NCI-H2107 treated with DMSO at 0.1 percent for 48 hours (cell line): ENCODE data around the gene G6PC3.

Experiments
- DNase-seq: peaks from one replicate; lab custom pipeline; 2025; ENCODE audit not compliant: unreplicated experiment; lab: John Stamatoyannopoulos, UW

G6PC3 gene

DNA sequence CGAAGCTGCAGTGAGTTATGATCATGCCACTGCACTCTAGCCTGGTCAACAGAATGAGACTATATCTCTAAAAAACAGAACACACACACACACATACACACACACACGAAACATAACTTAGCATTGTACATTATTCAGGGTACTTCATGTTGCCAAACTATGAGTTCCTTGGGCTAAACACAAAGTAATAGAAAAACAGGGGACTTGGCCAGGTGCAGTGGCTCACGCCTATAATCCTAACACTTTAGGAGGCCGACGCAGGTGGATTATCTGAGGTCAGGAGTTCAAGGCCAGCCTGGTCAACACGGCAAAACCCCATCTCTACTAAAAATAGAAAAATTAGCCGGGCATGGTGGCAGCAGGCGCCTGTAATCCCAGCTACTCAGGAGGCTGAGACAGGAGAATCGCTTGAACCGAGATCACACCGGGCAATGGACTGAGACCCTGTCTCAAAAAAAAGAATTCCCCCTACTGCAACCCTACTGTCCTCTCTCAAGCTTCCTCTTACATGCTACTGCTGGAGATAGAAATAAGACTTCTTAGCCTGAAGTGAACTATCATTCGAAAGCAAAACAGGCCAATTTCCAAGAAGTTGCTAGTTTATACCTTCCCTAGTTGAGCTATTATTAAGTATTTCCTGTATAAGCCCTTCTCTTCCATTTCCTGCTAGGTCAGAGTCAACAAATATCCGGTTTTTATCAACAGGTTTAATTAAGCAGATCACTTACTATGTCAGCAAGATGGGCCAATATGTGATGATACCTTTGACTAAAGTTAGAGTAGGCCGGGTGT, 11.2 kb upstream of the G6PC3 start:
- no peak for DNase-seq

DNA sequence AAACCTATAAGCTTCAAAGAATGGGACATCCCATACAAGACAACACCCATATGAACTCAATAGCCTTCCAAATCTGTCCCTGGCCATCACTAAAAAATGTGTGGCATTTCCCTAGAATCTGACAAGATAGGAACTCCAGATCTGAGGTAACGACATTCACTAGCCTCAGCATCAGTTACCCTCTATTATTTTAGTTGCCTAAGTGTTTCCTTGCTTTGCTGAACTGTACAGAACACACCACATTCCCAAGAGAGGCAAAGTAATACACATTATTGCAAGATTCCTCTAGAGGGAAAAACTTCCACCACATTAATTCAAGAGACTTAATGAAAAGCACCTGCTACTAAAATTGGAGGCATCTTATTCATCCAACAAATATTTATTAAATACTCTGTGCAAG, 9.1 kb upstream of the G6PC3 start:
- DNase-seq = no peak

DNA sequence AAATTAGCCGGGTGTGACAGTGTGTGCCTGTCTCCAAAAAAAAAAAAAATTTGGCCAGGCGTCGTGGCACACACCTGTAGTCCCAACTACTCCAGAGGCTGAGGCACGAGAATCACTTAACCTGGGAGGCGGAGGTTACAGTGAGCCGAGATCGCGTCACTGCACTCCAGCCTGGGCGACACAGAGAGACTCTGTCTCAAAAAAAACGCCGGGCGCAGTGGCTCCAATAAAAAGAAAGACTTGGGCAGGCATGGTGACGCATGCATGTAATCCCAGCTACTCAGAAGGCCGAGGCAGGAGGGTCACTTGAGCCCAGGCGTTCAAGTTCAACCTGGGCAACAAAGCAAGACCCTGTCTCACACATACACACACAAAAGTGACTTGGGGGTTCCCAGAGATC, 7.7 kb upstream of the G6PC3 start:
- no peak for DNase-seq

DNA sequence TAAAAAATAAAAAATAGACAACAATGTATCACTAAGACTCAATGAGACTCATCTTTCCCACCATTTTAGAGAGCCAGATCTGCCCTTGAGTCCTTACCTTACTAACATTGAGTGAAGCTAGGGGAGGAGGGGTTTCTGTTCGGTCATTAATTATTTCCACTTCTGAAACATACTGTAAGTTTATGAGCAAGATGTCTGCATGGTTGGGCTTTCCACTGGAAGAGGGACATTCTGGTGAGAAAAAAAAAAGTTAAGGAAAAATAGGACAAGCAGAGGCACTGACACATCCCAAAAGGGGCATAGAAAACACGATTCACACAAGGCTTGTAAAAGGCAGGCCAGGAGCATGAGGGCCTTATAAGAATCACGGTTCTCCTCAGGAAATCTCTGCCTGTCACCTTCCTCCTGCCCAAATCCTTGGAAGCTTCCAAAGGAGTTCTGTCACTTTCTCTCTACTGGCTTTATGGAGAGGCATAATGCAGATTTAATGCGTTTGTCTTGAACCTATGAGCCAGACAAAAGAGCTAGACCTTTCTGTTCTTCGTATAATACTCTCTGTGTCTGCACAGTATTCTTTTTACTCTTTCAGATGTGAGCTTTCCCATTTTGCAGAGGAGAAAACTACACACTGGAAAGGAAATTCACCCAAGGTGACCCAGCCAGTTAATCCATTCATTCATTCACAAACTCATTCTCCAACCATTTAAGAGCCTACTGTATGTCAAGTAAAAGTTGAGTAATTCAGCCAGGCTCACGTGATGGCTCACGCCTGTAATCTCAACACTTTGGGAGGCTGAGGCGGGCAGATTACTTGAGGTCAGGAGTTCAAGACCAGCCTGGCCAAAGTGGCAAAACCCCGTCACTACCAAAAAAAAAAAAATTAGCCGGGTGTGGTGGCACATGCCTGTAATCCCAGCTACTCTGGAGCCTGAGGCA, 6.6 kb upstream of the G6PC3 start:
- DNase-seq = no peak

DNA sequence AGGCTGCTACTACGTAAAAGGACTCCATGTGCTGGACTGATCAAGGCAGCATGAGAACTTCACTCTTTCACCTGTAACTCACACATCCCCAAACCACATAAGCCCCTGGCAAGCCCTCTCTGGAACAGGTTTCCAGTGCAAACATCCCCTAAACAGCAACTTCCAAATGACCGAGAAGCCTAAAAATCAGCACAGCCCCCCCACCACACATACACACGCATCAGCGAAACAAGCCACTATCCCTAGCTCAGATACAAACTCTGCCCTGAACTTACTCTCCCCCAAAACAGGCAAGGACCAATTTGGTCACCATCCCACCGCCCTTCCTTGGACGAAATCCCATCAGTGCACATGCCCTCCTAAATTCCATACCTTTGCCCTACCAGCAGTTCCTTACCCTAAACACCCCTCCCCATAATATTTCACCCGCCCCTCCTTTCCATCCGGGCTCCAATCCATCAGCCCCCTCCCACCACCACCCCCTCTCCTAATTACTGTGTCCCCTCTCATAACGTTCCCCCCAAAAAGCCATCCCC, 4.8 kb upstream of the G6PC3 start:
- no peak for DNase-seq

DNA sequence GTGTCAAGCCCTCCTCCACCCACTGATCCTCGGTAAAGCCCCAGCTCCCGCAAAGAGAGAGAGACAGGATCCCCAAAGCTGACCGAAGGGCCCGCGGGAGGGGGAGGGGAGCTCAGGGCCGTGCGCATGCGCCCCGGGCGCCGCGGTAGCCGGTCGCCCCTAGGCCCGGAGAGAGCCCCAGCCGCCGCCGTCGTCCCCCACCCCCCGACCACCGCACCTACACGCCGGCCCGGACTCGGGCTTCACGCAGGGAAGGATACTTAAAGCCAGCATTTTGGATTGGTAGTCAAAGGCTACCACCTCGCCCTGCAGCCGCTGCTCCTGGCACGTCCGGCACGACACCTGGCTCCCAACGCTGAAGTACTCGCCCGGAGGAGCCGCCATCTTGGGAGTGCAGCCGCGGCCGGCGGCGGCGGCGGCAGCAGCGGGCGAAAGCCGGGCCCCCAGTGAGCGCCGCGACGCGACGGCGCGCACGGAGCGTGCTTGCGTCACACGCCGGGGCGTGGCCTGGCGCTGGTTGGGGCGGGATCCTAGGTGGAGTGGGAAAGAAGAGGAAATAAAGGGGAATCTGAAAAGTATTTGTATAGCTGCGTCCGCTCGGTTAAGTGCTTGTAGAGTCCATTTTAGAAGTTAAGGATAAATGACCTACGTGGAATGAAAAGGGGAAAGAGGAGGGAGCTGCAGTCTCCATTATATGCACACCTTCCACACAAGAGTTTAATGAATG, 4.2 kb upstream of the G6PC3 start, which contains the start of gene LSM12:
Gene LSM12, minus strand, starts transcription at position 468 of the 727 bp plus-strand sequence. Its CDS starts 84 bp downstream, at position 384.
- peak; percentile 80 for DNase-seq

DNA sequence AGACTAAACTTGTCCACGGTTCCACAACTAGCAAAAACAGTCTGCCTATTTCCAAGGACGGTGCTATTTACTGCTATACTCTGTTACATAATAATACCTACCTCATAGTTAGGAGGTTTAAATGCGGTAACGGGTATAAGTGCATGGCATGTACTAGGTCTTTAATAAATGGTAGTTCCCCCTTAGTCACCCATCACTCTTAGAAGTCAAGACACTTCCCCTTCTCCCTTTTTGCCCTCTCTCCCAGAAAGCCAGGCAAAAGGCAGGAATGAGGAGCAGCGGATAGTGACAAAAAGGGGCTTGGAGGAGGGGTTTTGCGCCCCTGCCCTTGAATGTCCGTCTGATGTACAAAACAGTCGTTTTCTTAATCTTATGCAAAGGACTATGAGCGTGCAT, 3.0 kb upstream of the G6PC3 start:
- no peak for DNase-seq

DNA sequence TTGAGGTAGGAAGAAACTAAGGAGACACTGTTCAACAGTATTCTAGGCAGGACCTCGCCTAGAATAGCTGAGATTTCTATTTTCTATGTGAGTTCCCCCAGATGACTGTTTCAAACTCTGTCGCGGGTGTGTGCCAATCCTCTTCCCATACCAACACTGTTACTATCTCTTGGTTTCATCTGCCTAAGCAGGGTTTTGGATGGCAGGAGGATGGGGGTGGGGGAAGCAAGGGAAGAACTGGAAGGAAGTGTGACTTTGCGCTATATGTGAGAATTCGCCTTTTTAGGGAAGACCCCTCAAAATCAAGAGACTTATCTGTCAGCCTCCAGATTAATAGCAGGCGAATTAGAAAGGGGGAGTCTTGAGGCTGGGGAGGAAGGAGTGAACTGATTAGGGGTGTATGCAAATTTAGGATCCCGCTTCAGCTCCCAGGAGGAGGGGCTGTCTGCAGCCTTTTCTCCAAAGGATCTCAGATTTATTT, 521 bp upstream of the G6PC3 start:
- no peak for DNase-seq

DNA sequence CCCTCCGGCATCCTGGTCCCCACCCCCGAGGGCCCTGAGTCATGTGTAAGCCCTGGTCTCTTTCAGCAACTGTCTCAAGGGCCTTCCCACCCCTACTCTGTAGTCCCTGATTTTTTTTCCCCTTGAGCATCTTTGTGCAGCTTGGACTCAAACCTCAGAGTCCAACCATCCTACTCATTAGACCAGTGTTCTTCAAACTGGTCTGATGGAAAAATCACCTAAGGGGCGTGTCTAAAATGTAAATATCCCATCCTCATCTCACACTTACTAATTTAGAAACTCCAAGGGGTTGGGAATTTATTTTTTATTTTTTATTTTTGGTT, 624 bp downstream of the G6PC3 start:
- no peak for DNase-seq

DNA sequence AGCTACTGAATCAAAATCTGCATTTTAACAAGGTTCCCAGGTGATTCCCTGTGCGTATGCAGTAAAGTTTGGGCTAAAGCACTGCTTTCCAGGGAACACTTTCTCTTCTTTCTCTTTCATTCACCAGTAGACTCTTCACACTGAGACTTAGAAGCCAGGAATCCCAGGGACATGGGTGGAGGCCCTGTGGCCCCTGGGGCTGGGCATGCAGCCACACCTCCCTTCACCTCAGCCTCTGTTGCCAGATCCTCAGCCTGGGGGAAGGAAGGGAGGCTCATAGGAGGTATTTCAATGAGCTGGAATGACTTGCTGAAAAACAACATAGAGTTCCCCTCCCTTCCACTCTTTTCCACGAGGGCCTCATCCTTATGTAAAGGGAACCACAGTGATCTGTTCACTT, 1.2 kb downstream of the G6PC3 start:
- no peak for DNase-seq

DNA sequence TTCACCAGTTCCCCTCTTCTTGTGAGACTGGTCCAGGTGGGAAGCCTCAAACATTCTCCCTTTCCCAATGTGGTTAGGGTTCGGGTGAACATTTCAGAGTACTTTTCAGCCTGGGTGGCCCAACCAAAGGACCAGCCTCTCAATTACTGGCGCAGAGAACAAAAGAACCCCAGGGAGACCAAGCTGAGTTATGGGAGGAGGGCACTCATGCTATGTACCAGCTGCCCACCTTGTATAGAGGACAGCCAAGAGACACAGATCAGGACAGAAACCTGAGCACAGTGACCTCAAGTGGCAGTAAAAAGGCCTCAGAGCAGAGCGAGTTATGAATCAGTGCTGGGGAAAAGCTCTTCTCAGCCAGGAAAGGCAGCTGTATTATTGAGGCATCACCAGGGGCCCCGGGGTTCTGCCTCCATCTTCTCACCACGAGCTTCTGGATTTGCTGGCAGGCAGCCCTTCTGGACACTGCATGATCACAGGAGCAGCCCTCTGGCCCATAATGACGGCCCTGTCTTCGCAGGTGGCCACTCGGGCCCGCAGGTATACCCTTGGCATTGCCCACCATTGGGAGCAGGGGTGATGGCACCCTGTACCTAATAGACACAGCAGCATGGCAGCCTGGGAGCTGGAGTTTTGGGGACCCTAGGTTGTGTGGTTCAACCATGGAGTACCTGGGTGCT, 3.8 kb downstream of the G6PC3 start:
- peak; percentile 93 for DNase-seq

DNA sequence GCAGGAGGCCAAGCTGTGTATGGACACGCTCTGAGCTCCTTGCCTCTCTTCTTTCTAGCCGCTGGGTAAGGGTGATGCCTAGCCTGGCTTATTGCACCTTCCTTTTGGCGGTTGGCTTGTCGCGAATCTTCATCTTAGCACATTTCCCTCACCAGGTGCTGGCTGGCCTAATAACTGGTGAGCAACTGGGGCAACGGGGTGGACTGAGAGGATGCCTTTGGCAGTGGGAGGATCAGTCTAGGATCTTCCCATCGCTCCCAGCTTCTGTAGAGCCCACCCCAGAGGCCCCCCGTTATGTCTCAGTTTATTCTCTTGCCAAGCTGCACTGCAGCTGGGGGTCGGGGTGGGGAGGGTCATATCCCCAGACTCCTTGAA, 4.4 kb downstream of the G6PC3 start:
- no peak for DNase-seq

DNA sequence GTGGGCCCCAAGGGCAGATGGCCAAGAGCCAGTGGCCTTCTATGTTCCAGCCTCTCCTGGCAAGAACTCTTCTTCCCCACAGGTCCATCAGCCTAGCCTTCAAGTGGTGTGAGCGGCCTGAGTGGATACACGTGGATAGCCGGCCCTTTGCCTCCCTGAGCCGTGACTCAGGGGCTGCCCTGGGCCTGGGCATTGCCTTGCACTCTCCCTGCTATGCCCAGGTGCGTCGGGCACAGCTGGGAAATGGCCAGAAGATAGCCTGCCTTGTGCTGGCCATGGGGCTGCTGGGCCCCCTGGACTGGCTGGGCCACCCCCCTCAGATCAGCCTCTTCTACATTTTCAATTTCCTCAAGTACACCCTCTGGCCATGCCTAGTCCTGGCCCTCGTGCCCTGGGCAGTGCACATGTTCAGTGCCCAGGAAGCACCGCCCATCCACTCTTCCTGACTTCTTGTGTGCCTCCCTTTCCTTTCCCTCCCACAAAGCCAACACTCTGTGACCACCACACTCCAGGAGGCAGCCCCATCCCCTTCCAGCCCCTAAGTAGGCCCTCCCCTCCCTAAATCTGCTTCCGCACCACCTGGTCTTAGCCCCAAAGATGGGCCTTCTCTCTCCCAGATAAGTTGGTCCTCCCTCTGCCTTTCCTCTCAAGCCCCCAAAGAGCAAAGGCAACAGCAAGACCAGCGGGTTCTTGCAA, 5.2 kb downstream of the G6PC3 start:
- no peak for DNase-seq

DNA sequence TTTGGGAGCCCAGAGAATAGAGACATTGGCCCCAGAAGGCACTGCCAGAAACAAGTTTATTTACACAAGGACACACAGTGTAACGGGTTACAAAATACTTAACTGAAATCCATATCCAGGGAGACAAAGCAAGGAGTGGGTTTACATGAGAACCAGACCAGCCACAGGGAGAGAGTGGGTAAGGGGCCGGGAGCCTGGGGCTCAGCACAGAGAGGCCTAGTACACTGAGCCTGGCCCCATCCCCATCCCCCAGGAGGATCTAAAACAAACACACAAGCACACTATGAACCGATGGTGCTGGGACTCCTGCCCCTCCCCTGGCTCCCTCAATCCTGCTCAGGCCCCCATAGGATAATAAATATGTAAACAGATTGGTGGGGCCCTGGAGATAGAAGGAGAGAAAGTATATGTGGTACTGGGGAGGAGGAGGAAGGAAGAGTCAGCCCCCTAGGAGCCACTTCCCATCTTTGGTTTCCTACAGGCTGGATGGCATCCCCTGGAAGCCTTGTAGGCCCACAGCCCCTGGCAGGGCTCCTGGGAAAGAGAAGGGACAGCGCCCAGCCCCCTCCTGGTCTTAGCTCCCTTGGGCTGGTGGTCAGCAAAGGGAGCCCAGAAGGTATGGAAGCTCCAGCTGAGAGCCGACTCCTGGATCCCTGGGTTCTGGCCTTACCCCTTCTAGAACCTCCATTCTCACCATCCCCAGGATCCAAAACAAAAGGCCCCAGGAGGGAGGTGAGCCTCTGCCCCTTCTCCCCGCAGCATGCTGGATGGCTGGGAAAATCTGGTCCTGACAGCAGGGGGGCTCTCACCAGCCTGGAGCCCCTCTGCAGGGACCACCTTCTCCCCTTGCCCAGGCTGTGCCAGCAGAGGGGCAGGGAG, 6.4 kb downstream of the G6PC3 start:
- DNase-seq = no peak

DNA sequence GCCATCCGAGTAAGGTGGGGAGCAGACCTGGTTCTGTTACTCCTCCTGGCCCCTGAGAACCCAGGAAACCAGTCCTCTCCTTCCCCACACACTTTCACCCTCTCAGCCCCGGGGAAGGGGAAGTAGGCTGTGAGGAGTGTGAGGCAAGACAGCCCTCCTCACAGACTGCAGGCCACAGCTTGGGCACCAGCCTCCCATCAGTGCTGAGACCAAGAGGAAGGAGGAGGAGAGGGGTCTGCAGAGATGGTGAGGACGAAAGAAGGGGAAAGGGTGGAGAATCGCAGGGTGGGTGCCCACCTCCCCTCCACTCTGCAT, 7.0 kb downstream of the G6PC3 start:
- no peak for DNase-seq

DNA sequence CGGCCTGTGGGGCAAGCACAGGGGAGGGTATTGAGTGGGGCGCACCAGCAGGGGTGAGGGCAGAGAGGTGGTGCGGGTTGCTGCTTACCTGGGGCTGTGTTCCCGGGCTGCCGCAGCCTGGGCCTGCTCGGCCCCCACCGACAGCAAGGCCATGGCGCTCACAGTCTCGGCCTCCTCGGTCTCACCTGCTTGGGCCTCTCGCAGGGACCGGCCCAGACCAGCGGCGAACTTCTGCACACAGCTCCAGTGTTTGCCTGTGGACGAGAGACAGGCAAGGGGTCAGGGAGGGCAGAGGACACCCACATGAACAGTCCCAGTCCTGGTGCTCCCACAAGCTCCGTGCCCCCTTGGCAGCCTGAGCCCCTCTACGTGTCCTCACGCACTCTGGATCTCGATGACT, 7.9 kb downstream of the G6PC3 start:
- DNase-seq = no peak

DNA sequence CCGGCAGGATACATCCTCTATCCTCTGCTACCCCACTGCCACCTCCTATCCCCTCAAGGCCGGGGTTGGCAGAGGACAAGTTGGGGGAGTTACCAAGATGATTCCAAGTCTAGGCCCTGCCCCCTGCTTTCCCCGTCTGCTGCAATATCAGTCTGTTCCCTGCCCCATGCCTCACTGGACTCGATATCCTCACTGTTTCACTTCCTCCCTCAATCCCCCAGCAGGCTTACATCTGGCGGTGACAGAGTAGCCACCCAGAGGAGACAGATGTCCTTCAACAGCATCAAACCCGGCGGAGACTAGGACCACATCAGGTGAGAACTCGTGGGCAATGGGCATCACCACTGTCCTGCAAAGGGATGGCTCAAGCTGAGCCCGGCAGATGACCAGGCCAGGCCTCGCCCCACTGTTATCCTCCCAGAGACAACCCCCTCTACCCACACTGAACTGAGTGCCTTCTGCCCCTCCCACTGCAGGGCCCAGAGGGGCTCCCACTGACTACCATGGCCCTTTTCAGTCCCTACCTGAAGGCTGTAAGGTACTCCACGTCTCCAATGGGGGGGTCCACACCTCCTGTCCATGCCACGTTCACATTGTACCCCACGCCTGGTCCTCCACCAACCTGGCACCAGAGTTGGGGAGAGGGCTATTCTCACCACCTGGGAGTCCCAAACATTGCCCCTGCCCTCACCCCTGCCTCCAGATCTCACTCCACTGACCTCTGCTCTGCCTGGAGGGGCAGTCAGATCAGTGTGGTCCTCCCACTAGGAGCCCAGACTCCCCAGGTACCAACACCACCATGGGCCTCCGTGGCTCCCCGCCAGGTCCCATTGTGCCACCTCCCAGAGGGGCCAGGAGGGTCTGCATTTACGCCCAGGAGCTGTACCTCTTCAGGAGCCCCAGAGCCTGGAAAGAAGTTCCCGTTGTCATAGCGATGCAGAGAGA, 9.6 kb downstream of the G6PC3 start:
- DNase-seq = no peak

DNA sequence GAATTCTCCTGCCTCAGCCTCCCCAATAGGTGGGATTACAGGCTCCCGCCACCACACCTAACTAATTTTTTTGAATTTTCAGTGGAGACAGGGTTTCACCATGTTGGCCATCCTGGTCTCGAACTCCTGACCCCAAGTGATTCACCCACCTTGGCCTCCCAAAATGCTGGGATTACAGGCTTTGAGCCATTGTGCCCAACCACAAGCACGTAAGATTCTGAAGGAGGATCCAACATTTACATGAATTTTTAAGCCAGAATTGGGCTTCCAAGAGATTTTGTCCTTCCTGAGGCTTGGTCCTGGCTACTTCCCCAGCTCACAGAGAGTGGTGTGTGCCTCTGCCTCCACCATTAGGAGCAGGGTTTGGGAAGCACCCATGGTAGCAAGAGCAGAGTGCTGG, 11.1 kb downstream of the G6PC3 start:
- no peak for DNase-seq
